ENCODE results near the gene MRS2.

DNA sequence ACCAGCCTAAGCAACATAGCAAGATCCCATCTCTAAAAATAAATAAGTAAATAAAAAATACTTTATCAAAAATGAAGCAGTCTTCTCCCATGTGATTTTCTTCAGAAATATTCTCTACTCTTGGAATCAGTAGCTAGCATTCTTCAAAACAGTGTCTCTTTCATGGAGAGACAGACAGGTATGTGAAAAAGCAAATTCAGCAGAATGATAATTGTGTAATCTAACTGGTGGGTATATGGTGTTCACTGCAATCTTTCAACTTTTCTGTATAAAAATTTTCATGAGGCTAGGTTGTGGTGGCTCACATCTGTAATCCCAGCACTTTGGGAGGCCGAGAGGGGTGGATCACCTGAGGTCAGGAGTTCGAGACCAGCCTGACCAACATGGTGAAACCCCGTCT, 7.9 kb downstream of the MRS2 start:
- TF ChIP-seq, protein P1, sequence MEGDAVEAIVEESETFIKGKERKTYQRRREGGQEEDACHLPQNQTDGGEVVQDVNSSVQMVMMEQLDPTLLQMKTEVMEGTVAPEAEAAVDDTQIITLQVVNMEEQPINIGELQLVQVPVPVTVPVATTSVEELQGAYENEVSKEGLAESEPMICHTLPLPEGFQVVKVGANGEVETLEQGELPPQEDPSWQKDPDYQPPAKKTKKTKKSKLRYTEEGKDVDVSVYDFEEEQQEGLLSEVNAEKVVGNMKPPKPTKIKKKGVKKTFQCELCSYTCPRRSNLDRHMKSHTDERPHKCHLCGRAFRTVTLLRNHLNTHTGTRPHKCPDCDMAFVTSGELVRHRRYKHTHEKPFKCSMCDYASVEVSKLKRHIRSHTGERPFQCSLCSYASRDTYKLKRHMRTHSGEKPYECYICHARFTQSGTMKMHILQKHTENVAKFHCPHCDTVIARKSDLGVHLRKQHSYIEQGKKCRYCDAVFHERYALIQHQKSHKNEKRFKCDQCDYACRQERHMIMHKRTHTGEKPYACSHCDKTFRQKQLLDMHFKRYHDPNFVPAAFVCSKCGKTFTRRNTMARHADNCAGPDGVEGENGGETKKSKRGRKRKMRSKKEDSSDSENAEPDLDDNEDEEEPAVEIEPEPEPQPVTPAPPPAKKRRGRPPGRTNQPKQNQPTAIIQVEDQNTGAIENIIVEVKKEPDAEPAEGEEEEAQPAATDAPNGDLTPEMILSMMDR (IDR thresholded peaks at IDR 0.05), result no peak
- no peak for TF ChIP-seq EZH2 (IDR thresholded peaks at IDR 0.05)
- TF ChIP-seq EZH2phosphoT487 (IDR thresholded peaks at IDR 0.05), result no peak
